NCI-H82 treated with DMSO at 0.1 percent for 48 hours (cell line): Measurements from ENCODE around the gene RNF115.
"Not testable (repeated sequence)": the region's sequence is repeated elsewhere in the genome, so short reads cannot be mapped to it uniquely, and the experiment has no call there.

Experiments
- DNase-seq: peaks from one replicate; lab custom pipeline; 2025; ENCODE audit not compliant: unreplicated experiment; lab: John Stamatoyannopoulos, UW

RNF115 gene

GRCh38 chr1:145823565-145824498 is at the start of gene RNF115, which contains the start of gene POLR3C:
RNF115 (minus strand) TSS chr1:145824095; CDS start chr1:145823873, 222 bp downstream.
POLR3C (plus strand) TSS chr1:145824200; CDS start chr1:145825777, 1,577 bp downstream.
- peak; percentile 79 for DNase-seq

GRCh38 chr1:145871994-145872924 is 48.4 kb upstream of the RNF115 start:
- DNase-seq: no peak

- DNase-seq: no peak
Observed at GRCh38 chr1:145868232-145868631, 44.3 kb upstream of the RNF115 start.

GRCh38 chr1:145863282-145864018 is 39.6 kb upstream of the RNF115 start:
- DNase-seq: no peak

- DNase-seq: peak; percentile 84
Observed at GRCh38 chr1:145859491-145860023, 35.7 kb upstream of the RNF115 start.

GRCh38 chr1:145858901-145859490 is 35.1 kb upstream of the RNF115 start, which contains the start of gene PIAS3:
PIAS3 (minus strand) TSS chr1:145859081; CDS start chr1:145858990, 91 bp downstream.
- DNase-seq: peak; percentile 87

- peak; percentile 87 for DNase-seq
Observed at GRCh38 chr1:145858238-145858900, 34.5 kb upstream of the RNF115 start.

- no peak for DNase-seq
Observed at GRCh38 chr1:145857170-145857569, 33.3 kb upstream of the RNF115 start.

GRCh38 chr1:145855426-145855948 is 31.6 kb upstream of the RNF115 start:
- no peak for DNase-seq

GRCh38 chr1:145849356-145850160 is 25.7 kb upstream of the RNF115 start:
- DNase-seq: no peak

- DNase-seq: no peak
Observed at GRCh38 chr1:145847827-145848226, 23.9 kb upstream of the RNF115 start.

- DNase-seq: no peak
Observed at GRCh38 chr1:145846201-145846612, 22.3 kb upstream of the RNF115 start.

GRCh38 chr1:145845514-145846161 is 21.7 kb upstream of the RNF115 start, which contains the start of gene NUDT17:
NUDT17 (plus strand) TSS chr1:145845630; CDS start chr1:145845641, 11 bp downstream.
- peak; percentile 55 for DNase-seq

- peak; percentile 55 for DNase-seq
Observed at GRCh38 chr1:145845144-145845513, 21.2 kb upstream of the RNF115 start.

GRCh38 chr1:145843031-145843430 is 19.1 kb upstream of the RNF115 start:
- DNase-seq: no peak

- DNase-seq: no peak
Observed at GRCh38 chr1:145837656-145838055, 13.8 kb upstream of the RNF115 start.

GRCh38 chr1:145830810-145831209 is 6.9 kb upstream of the RNF115 start:
- DNase-seq: not testable (repeated sequence)
